NCI-H526 (cell line): ENCODE measurements around the gene BDKRB2.

Experiments used
- DNase-seq, 2 experiments: peaks; one replicate each; lab custom pipeline; 2025; lab: John Stamatoyannopoulos, UW

The BDKRB2 gene

GRCh38 chr14:96252323-96252998 is 47.8 kb downstream of the BDKRB2 start:
- DNase-seq, result no peak

DNA sequence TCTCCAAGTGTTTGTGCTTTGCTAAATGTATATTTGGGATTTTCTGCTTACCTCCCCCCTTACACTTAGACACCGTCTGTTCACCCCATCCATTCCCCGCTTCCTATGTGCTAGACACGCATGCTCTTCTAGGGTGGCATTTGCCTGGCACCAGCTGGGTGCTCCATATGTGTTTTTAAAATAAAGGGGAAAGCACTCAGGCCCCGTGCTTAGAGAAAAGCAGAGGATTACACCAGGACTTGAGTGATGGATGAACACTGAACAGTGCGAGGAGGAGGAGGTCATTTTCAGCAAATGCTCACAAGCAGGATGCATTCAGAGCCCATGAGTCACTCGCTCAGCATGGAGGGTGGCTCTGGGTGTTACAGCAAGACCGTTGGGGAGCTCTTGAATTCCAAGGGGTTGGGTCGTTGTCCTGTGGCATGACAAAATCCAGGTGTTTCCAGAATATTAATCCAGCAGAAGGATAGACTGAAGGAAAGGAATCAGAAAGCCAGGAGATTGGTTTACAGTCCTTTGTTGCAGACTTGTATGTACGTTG is 48.4 kb downstream of the BDKRB2 start:
- DNase-seq, result no peak

GRCh38 chr14:96254687-96255086 is 50.0 kb downstream of the BDKRB2 start:
- DNase-seq, result no peak

DNA sequence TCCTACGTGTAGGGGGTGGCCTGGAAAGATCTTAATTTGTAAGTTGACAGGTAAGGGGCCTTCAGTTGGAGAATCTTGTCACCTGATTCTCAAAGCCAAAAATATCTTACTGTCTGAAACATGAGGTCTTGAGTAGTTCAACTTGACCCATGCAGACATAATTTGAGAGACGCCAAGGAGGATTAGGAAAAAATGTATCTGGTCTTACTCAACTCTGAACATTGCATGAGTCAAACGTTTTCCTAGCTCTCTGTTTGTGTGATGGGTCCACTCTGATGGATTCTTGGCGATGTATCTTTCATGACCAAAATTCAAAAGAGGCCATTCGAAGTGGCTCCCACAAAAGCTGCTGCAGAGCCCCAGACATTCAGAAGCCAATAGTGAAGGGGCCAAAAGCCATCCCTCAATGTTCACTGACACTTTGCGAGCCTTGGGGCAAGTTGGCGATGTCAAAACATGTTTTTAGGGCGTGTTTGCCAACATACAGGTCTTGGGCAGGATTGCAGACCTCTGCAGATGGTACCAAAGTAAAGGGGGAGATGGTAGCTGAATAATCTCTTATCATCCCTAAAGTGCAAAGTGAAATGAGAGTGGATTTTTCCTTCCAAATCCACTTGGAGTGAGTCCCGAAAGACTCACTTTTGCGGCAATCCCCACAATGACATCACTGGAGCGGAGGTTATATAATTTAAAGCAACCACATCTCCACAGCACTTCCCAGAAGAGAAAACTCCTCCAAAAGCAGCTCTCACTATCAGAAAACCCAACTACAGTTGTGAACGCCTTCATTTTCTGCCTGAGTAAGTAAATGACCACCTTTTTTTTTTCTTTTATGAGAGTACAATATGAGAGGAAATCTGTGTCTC is 51.1 kb downstream of the BDKRB2 start, which contains the start of gene BDKRB1:
BDKRB1 (plus strand) TSS at position 710 of the 866 bp plus-strand sequence. CDS start 7,473 bp downstream, outside the sequence.
- no peak for DNase-seq

- DNase-seq, result no peak
Observed at GRCh38 chr14:96256407-96256806, 51.8 kb downstream of the BDKRB2 start.

GRCh38 chr14:96257056-96257455 is 52.4 kb downstream of the BDKRB2 start:
- DNase-seq, result no peak

DNA sequence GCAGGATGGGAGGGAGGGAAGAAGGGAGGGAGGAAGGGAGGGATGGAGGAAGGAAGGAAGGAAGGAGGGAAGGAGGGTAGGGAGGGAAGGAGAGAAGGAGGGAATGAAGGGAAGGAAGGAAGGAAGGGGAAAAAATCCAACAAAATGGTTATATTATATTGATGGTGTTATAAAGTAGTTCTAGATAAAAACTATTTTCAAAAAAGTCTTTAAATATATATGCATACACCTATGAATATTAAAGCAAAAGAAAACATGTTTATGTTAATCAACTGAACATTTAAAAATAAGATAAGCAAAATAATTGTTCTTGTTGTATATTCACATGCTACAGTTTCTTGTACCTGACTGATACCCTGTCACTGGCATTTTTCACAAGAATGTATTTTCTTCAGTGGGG is 53.3 kb downstream of the BDKRB2 start:
- no peak for DNase-seq

DNA sequence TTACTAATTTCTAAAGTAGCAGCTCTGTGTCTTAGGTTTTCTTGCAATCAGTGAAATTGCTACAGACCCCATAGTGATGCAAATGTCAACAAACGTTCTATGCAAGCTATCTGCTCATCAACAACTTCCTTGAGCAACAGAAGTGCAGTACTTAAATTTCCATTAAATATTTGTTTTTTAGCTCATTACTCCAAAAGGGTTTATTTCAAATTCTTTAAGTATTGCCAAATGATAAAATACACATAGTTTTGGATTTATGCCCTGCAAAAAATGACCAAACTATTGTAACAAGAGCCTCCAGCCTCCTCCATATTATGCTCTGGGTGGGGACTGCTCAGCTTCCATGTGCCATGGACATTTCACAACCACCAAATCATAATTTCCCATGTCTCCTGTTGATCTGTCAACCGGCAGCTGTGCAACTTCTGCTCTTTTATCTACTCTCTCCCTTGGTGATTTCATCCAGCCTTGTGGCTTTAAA is 55.7 kb downstream of the BDKRB2 start:
- DNase-seq, result no peak

GRCh38 chr14:96261053-96261452 is 56.4 kb downstream of the BDKRB2 start:
- DNase-seq, result no peak

DNA sequence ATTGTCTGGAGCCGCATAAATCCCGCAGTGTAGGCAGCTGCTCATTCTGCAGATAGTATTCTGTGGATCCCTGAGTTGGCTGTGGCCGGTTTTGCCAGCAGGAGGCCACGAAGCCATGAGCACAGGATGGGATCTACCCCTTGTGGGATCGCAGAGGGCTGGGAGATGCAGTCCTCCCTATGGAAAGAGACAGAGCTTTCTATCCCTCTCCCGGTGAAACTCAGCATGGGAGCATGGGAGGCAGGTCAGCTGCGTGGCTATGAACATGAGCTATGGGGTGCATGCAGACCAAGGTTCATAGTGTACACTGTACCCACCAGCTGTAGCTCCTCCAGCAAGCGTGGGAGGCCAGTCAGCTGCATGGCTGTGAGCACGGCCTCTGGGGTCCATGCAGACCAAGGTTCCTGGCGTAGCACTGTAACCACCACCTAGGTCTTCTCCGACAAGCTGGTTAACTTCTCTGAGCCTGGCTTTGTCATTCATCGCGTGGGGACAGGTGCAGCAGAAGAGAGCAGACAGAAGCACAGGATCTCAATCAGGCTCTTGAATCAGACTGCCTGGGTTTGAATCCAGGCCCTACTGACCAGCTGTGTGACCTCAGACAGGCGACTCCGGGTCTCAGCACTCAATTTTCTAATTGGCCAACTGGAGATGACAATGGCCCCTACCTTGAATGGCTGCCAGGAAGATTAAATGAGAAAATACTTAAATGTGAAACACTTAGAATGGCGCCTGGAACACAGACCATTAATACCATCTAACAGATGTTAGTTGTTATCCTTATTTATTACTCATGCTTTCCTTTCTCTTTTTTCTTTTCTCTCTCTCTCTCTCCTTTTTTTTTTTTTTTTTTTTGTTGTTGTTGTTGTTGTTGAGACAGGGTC is 57.4 kb downstream of the BDKRB2 start:
- DNase-seq, result no peak

- DNase-seq, result no peak
Observed at GRCh38 chr14:96263347-96264199, 58.9 kb downstream of the BDKRB2 start.

DNA sequence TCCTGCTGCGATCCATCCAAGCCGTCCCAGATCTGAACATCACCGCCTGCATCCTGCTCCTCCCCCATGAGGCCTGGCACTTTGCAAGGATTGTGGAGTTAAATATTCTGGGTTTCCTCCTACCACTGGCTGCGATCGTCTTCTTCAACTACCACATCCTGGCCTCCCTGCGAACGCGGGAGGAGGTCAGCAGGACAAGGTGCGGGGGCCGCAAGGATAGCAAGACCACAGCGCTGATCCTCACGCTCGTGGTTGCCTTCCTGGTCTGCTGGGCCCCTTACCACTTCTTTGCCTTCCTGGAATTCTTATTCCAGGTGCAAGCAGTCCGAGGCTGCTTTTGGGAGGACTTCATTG is 59.5 kb downstream of the BDKRB2 start:
- DNase-seq, result no peak

GRCh38 chr14:96264853-96265252 is 60.2 kb downstream of the BDKRB2 start:
- DNase-seq, result peak in 1 of 2 experiments; percentile 9

- peak in 1 of 2 experiments; percentile 2 for DNase-seq
Observed at GRCh38 chr14:96265383-96266095, 60.9 kb downstream of the BDKRB2 start.

DNA sequence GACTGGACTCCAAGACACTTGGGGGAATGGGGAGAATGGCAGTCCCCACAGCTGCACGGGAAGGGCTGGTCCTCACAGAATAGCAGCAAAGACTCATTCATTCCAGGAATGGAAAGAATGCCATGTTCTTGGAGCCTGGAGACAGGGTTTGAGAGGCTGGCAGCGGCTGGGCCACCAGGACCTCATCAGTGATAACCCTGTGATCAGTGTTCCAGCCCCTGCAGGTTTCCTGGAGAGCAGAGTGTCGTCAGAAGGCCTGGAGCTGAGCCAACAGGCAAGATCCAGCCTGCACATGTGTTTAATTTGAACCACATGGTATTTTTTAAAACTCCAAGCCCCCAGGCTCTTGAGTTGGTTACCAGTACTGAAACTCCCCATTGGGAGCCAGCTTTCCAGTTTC is 62.7 kb downstream of the BDKRB2 start:
- DNase-seq, result no peak

GRCh38 chr14:96267916-96268315 is 63.3 kb downstream of the BDKRB2 start:
- DNase-seq, result no peak

DNA sequence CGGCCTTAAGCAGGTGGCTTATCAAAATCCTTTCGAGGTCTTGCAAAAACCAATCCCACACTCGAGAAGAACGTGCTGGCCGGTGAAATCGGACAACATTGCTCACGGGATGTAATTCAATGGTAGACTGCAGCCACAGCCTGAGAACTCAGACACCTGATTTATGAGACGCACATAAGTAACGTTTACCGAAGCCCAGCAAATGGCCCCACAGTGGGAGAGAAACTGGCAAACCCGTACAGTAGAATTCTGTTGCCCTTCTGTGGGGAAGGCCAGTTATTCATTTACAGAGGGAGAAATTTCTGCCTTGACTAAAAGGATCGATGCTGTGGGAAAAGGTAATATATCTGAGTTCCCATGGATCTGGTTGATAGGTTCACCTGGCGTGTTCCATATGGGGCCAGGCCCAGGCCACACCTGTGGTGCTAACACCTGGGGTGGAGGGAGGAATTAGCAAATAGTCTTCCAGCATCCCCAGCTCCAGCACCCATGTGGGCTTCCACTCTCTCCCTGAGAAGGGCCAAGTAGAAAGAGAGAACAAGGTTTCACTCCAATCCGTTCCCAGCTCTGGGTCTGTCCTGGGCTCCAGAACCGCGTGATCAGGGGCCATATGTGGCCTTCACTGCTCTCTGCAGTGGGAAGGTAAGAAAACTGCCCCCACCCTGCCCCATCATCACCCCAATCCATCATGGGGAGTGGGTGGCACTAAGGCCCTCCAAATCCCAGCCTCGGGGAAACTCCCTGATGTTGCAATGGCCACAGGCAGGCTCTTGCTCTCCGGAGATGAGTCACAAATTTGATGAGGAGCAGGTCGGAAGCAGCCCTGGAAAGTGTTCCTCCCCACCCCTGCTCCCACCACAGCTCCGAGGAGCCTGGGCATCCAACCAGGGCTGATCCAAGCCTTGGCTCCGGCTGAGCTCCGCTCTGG is 64.1 kb downstream of the BDKRB2 start:
- DNase-seq, result no peak

DNA sequence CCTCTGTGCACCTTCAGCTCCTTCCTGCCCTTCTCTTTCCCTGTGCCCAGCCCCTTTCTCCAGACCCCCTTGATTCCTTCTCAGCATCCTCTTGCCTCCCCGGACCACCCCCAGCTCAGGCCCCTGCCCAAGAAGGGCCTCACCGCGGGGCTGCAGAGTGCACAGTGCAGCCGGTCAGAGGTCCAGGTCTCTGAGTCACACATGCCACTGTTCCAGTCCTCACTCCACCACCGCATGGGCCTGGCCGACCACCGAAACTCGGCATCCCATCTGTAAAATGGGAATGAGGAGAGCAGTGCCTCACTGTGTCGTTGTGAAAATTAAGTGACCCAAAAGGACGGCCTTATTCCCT is 64.7 kb downstream of the BDKRB2 start:
- DNase-seq, result no peak
